Measurements from ENCODE around the gene NTM.

- TF ChIP-seq CTCF (IDR thresholded peaks at IDR 0.05; ENCODE audit: low read depth, low read length, poor library complexity, severe bottlenecking) (no peak), EZH2phosphoT487 (IDR thresholded peaks at IDR 0.05; ENCODE audit: borderline replicate concordance, low read length) (no peak)
Measured at GRCh38 chr11:132310390-132311375, 940.3 kb downstream of the NTM start.
